RCC 7860 (cell line): ENCODE data around the gene TMEM156.
"Not testable (repeated sequence)": the region's sequence is repeated elsewhere in the genome, so short reads cannot be mapped to it uniquely, and the experiment has no call there.

Experiments
- DNase-seq: peaks from one replicate; pipeline ENCODE4 v3.0.0-alpha.2; 2015; ENCODE audit warnings: low spot score
- FAIRE-seq: peaks from 2 replicates; lab custom pipeline; 2012; peaks lifted over from hg19 to GRCh38; lab: Jason Lieb, UNC

TMEM156 gene

GRCh38 chr4:38964942-38965775 is 67.0 kb downstream of the TMEM156 start:
- no peak for FAIRE-seq
- DNase-seq, result no peak

- not testable (repeated sequence) for FAIRE-seq, DNase-seq
Observed at GRCh38 chr4:38959248-38959647, 73.0 kb downstream of the TMEM156 start.

GRCh38 chr4:38958453-38959190 is 73.6 kb downstream of the TMEM156 start:
- no peak for DNase-seq
- FAIRE-seq, result no peak

GRCh38 chr4:38957893-38958292 is 74.3 kb downstream of the TMEM156 start:
- no peak for DNase-seq
- FAIRE-seq, result no peak

GRCh38 chr4:38957261-38957815 is 74.9 kb downstream of the TMEM156 start:
- DNase-seq, result no peak
- no peak for FAIRE-seq

GRCh38 chr4:38955957-38956356 is 76.3 kb downstream of the TMEM156 start:
- DNase-seq, result no peak
- no peak for FAIRE-seq

- FAIRE-seq (no peak), DNase-seq (no peak)
Observed at GRCh38 chr4:38954727-38955126, 77.5 kb downstream of the TMEM156 start.

GRCh38 chr4:38952017-38952416 is 80.2 kb downstream of the TMEM156 start:
- FAIRE-seq (no peak), DNase-seq (no peak)

- DNase-seq, result no peak
- no peak for FAIRE-seq
Observed at GRCh38 chr4:38951598-38951997, 80.6 kb downstream of the TMEM156 start.

GRCh38 chr4:38950734-38951133 is 81.5 kb downstream of the TMEM156 start:
- DNase-seq, result no peak
- no peak for FAIRE-seq

GRCh38 chr4:38950159-38950558 is 82.0 kb downstream of the TMEM156 start:
- FAIRE-seq, result no peak
- DNase-seq, result no peak

GRCh38 chr4:38949411-38950051 is 82.7 kb downstream of the TMEM156 start:
- DNase-seq (peak; percentile 43), FAIRE-seq (no peak)

GRCh38 chr4:38948551-38948950 is 83.7 kb downstream of the TMEM156 start:
- FAIRE-seq (peak; percentile 90), DNase-seq (peak; percentile 68)

- no peak for FAIRE-seq
Observed at GRCh38 chr4:38946919-38947318, 85.3 kb downstream of the TMEM156 start.

GRCh38 chr4:38944440-38944839 is 87.8 kb downstream of the TMEM156 start:
- no peak for FAIRE-seq
- DNase-seq, result no peak

More at GRCh38 chr4:38946919-38947318, 85.3 kb downstream of the TMEM156 start:
- no peak for DNase-seq

GRCh38 chr4:38943343-38943742 is 88.9 kb downstream of the TMEM156 start:
- no peak for DNase-seq
- FAIRE-seq, result no peak

GRCh38 chr4:38941906-38942305 is 90.3 kb downstream of the TMEM156 start:
- not testable (repeated sequence) for DNase-seq, FAIRE-seq

- DNase-seq (no peak), FAIRE-seq (no peak)
Observed at GRCh38 chr4:38940476-38940875, 91.7 kb downstream of the TMEM156 start.

- DNase-seq (no peak), FAIRE-seq (no peak)
Observed at GRCh38 chr4:38939165-38939564, 93.0 kb downstream of the TMEM156 start.

GRCh38 chr4:38935391-38936073 is 96.7 kb downstream of the TMEM156 start:
- FAIRE-seq (no peak), DNase-seq (no peak)

GRCh38 chr4:38931125-38931524 is 101.1 kb downstream of the TMEM156 start:
- no peak for DNase-seq
- no peak for FAIRE-seq
